ENCODE results near the gene ALG10.
"Not testable (repeated sequence)": the region's sequence is repeated elsewhere in the genome, so short reads cannot be mapped to it uniquely, and the experiment has no call there.

ALG10 gene

GRCh38 chr12:34016361-34016760, 5.9 kb upstream of the ALG10 start:
- no peak overlapping the region for H3K4me3 ChIP-seq (ENCODE audit: low read length, poor library complexity, severe bottlenecking)
- no peak overlapping the region for H3K9ac ChIP-seq (ENCODE audit: low read depth, low read length, poor library complexity, severe bottlenecking)
- TF ChIP-seq CTCF (conservative IDR thresholded peaks at IDR 0.05; ENCODE audit: low read length): peak; percentile 20; the same call in 1 of the 2 replicates
- no peak for TF ChIP-seq EZH2phosphoT487 (IDR thresholded peaks at IDR 0.05; ENCODE audit: borderline replicate concordance)

GRCh38 chr12:34021071-34021470, 1.2 kb upstream of the ALG10 start:
- Histone ChIP-seq H3K4me1 (ENCODE audit: insufficient read depth, low read length, poor library complexity, severe bottlenecking) (peaks cover 27% of the 10 kb centered on the region), H3K9ac (ENCODE audit: low read depth, low read length, poor library complexity, severe bottlenecking) (peak overlapping the region; percentile 79), H3K9me2 (replicated peaks; ENCODE audit: low read depth, low read length) (no peaks in the 10 kb centered on the region), H3K4me2 (ENCODE audit: low read depth, low read length, poor library complexity, severe bottlenecking) (peak overlapping the region; percentile 88), H4K20me1 (ENCODE audit: insufficient read depth, low read length, poor library complexity, severe bottlenecking) (no peaks in the 10 kb centered on the region), H3F3A (ENCODE audit: low read depth) (no peaks in the 10 kb centered on the region), H3K79me2 (ENCODE audit: insufficient read depth, low read length) (peaks cover 28% of the 10 kb centered on the region), H3K9me3 (ENCODE audit: insufficient read depth, low read depth, low read length) (no peaks in the 10 kb centered on the region), H2AFZ (ENCODE audit: low read length) (peak overlapping the region; percentile 100), H3K4me3 (ENCODE audit: low read length, poor library complexity, severe bottlenecking) (no peak overlapping the region), H3K27me3 (ENCODE audit: insufficient read depth, low read length, poor library complexity, severe bottlenecking) (no peaks in the 10 kb centered on the region), H3K36me3 (ENCODE audit: insufficient read depth, low read length) (no peaks in the 10 kb centered on the region)
- TF ChIP-seq EZH2phosphoT487 (IDR thresholded peaks at IDR 0.05; ENCODE audit: borderline replicate concordance) (no peak), CTCF (conservative IDR thresholded peaks at IDR 0.05; ENCODE audit: low read length) (no peak)

More at GRCh38 chr12:34016361-34016760, 5.9 kb upstream of the ALG10 start:
- Histone ChIP-seq H3K9me3 (ENCODE audit: insufficient read depth, low read depth, low read length) (no peaks in the 10 kb centered on the region), H3F3A (ENCODE audit: low read depth) (no peaks in the 10 kb centered on the region), H3K27me3 (ENCODE audit: insufficient read depth, low read length, poor library complexity, severe bottlenecking) (no peaks in the 10 kb centered on the region), H3K79me2 (ENCODE audit: insufficient read depth, low read length) (no peaks in the 10 kb centered on the region), H2AFZ (ENCODE audit: low read length) (no peak overlapping the region), H3K4me1 (ENCODE audit: insufficient read depth, low read length, poor library complexity, severe bottlenecking) (peaks cover 3% of the 10 kb centered on the region), H3K4me2 (ENCODE audit: low read depth, low read length, poor library complexity, severe bottlenecking) (no peak overlapping the region), H3K9me2 (replicated peaks; ENCODE audit: low read depth, low read length) (no peaks in the 10 kb centered on the region), H4K20me1 (ENCODE audit: insufficient read depth, low read length, poor library complexity, severe bottlenecking) (no peaks in the 10 kb centered on the region), H3K36me3 (ENCODE audit: insufficient read depth, low read length) (no peaks in the 10 kb centered on the region)

- not testable (repeated sequence) for H3K9me3 ChIP-seq (ENCODE audit: insufficient read depth, low read depth, low read length); H4K20me1 ChIP-seq (ENCODE audit: insufficient read depth, low read length, poor library complexity, severe bottlenecking); H2AFZ ChIP-seq (ENCODE audit: low read length); H3F3A ChIP-seq (ENCODE audit: low read depth); H3K4me3 ChIP-seq (ENCODE audit: low read length, poor library complexity, severe bottlenecking); H3K4me2 ChIP-seq (ENCODE audit: low read depth, low read length, poor library complexity, severe bottlenecking); H3K36me3 ChIP-seq (ENCODE audit: insufficient read depth, low read length); H3K27me3 ChIP-seq (ENCODE audit: insufficient read depth, low read length, poor library complexity, severe bottlenecking); H3K9me2 ChIP-seq (replicated peaks; ENCODE audit: low read depth, low read length); H3K9ac ChIP-seq (ENCODE audit: low read depth, low read length, poor library complexity, severe bottlenecking)
- Histone ChIP-seq H3K79me2 (ENCODE audit: insufficient read depth, low read length) (peaks cover 25% of the 10 kb centered on the region), H3K4me1 (ENCODE audit: insufficient read depth, low read length, poor library complexity, severe bottlenecking) (peaks cover 19% of the 10 kb centered on the region)
Measured at GRCh38 chr12:34027661-34028060, 5.4 kb downstream of the ALG10 start.

GRCh38 chr12:34030591-34030990, 8.3 kb downstream of the ALG10 start:
- Histone ChIP-seq H3K9ac (ENCODE audit: low read depth, low read length, poor library complexity, severe bottlenecking) (no peak overlapping the region), H3K4me2 (ENCODE audit: low read depth, low read length, poor library complexity, severe bottlenecking) (no peak overlapping the region), H3K9me3 (ENCODE audit: insufficient read depth, low read depth, low read length) (no peaks in the 10 kb centered on the region), H3K9me2 (replicated peaks; ENCODE audit: low read depth, low read length) (no peaks in the 10 kb centered on the region), H3K27me3 (ENCODE audit: insufficient read depth, low read length, poor library complexity, severe bottlenecking) (no peaks in the 10 kb centered on the region), H2AFZ (ENCODE audit: low read length) (no peak overlapping the region), H3F3A (ENCODE audit: low read depth) (no peaks in the 10 kb centered on the region), H4K20me1 (ENCODE audit: insufficient read depth, low read length, poor library complexity, severe bottlenecking) (no peaks in the 10 kb centered on the region), H3K36me3 (ENCODE audit: insufficient read depth, low read length) (no peaks in the 10 kb centered on the region), H3K79me2 (ENCODE audit: insufficient read depth, low read length) (no peaks in the 10 kb centered on the region), H3K4me3 (ENCODE audit: low read length, poor library complexity, severe bottlenecking) (no peak overlapping the region), H3K4me1 (ENCODE audit: insufficient read depth, low read length, poor library complexity, severe bottlenecking) (no peaks in the 10 kb centered on the region)
- no peak for TF ChIP-seq EZH2phosphoT487 (IDR thresholded peaks at IDR 0.05; ENCODE audit: borderline replicate concordance)
- TF ChIP-seq CTCF (conservative IDR thresholded peaks at IDR 0.05; ENCODE audit: low read length): no peak

Measured in Loucy (cell line).